Neural progenitor cell (in vitro differentiated cells): Measurements from ENCODE around the gene FAM177B.

Source experiments
- CTCF ChIP-seq: fragments of 200-600 bp; sonication (generic); IDR thresholded peaks from 2 replicates; pipeline ENCODE4 v1.5.1; 2017; ENCODE audit warnings: antibody characterized with exemption, mild to moderate bottlenecking
- EZH2 ChIP-seq: fragments of 200-600 bp; sonication (generic); IDR thresholded peaks from 2 replicates; pipeline ENCODE4 v1.6.1; 2017; ENCODE audit warnings: antibody characterized with exemption, mild to moderate bottlenecking, moderate library complexity
- EZH2phosphoT487 ChIP-seq: fragments of 200-600 bp; sonication (generic); IDR thresholded peaks from 2 replicates; pipeline ENCODE4 v1.6.1; 2017; ENCODE audit warnings: antibody characterized with exemption

DNA sequence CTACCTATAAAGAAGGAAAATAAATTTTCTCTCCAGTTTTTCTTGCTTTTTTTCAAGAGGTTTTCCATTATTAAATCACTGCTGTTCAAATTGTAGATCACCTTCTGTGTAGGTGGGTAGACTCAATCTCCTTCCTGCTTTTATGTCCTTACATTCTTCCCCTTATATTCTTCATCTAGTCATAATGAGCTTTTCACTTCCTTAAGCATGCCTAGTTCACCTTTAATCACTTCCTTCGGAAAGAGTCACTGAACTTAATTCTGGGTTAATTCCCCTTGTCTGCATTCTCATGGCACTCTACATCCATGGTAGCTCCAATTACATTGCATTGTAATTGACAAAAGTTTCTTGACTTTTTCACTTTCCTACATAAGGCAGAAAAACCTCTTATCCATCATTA is 6.1 kb upstream of the FAM177B start:
- no peak for TF ChIP-seq CTCF
- TF ChIP-seq EZH2phosphoT487: no peak
- TF ChIP-seq EZH2: no peak
